ENCODE measurements around the gene PDCL3. TPM values are rescaled to one million over a fixed set of nuclear protein-coding genes. Genes with fewer than 3 reads are reported as not detected.

PDCL3 gene
- total and polyA plus RNA-seq, 7 experiments from 2014 or later = 16.6 to 63.4 (median 21.3) TPM

GRCh38 chr2:100624536-100624935 lies 61.7 kb downstream of the PDCL3 start:
- Mint-ChIP-seq H3K27me3 (peaks cover 0 to 14% (median 0%) of the 10 kb centered on the region in 5 donors), H3K36me3 (peaks cover 0 to 4% (median 0%) of the 10 kb centered on the region in 5 donors), H3K9me3 (peaks cover 0 to 10% (median 4%) of the 10 kb centered on the region in 11 donors), H3K27ac (no peak overlapping the region), H3K4me3 (no peak overlapping the region), H3K4me1 (peaks cover 6 to 24% (median 16%) of the 10 kb centered on the region in 7 donors)
- Histone ChIP-seq H3K4me1 (ENCODE audit: control insufficient read depth in 2 of 2, insufficient read depth in 2 of 2, low read length in 2 of 2) (no peaks in the 10 kb centered on the region), H3K4me3 (ENCODE audit: low read length) (no peak overlapping the region), H3K27ac (ENCODE audit: low read depth, low read length) (no peak overlapping the region), H3K27me3 (ENCODE audit: control insufficient read depth in 2 of 2, insufficient read depth in 2 of 2, low read length in 2 of 2) (no peaks in the 10 kb centered on the region), H3K36me3 (ENCODE audit: control insufficient read depth in 2 of 3, insufficient read depth in 3 of 3, low read length in 3 of 3) (no peaks in the 10 kb centered on the region), H3K9me3 (ENCODE audit: control insufficient read depth in 2 of 3, low read length in 3 of 3) (no peaks in the 10 kb centered on the region)
- ATAC-seq (no peak), DNase-seq (no peak)
- intact Hi-C loops (cut with micrococcal nuclease) = no loop called here
- POLR2A ChIA-PET = interaction anchor here (0.9 kb wide), 1 partner anchor 25 kb away, joined by 3 read pairs; no protein-coding TSS in a partner anchor
- CTCF ChIA-PET = interaction anchor here (3.4 kb wide), 1 partner anchor 14 kb away, joined by 11 read pairs; no protein-coding TSS in a partner anchor

DNA sequence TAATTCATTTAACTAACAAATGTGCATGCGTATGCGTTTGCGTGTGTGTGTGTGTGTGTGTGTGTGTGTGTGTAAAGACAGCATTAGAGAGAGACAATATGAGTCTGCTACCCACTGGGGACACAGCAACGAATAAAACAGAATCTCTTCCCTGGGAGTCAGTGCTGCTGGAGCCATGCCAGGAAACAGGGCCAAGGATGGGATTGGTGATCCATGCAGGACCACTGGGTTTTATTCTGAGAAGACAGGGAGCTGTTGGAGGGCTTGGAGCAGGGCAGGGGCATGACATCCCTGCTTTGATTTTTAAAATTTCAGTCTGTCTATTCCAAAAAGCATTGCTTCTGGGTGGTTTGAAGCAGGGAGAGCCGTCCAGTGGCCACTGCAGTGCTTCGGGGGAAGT lies 62.9 kb downstream of the PDCL3 start:
- no peaks in the 10 kb centered on the region for H3K27me3 ChIP-seq (ENCODE audit: control insufficient read depth in 2 of 2, insufficient read depth in 2 of 2, low read length in 2 of 2)
- no peak overlapping the region for H3K4me3 ChIP-seq (ENCODE audit: low read length)
- intact Hi-C loops (cut with micrococcal nuclease) = no loop called here
- H3K36me3 Mint-ChIP-seq = peaks cover 0 to 4% (median 2%) of the 10 kb centered on the region in 5 donors
- H3K4me1 ChIP-seq (ENCODE audit: control insufficient read depth in 2 of 2, insufficient read depth in 2 of 2, low read length in 2 of 2) = peaks cover 0 to 10% of the 10 kb centered on the region in 2 donors
- ATAC-seq (no peak), DNase-seq (no peak)
- no peaks in the 10 kb centered on the region for H3K9me3 ChIP-seq (ENCODE audit: control insufficient read depth in 2 of 3, low read length in 3 of 3)
- H3K27ac ChIP-seq (ENCODE audit: low read depth, low read length) = no peak overlapping the region
- H3K27ac Mint-ChIP-seq = peak overlapping the region in 1 of 9 donors; percentile 82
- H3K27me3 Mint-ChIP-seq = peaks cover 0 to 13% (median 0%) of the 10 kb centered on the region in 5 donors
- CTCF ChIA-PET = interaction anchor here (3.4 kb wide), 1 partner anchor 15 kb away, joined by 11 read pairs; no protein-coding TSS in a partner anchor
- peaks cover 18 to 36% (median 27%) of the 10 kb centered on the region in 7 donors for H3K4me1 Mint-ChIP-seq
- H3K4me3 Mint-ChIP-seq = no peak overlapping the region
- H3K36me3 ChIP-seq (ENCODE audit: control insufficient read depth in 2 of 3, insufficient read depth in 3 of 3, low read length in 3 of 3) = no peaks in the 10 kb centered on the region
- POLR2A ChIA-PET = no interaction called here
- H3K9me3 Mint-ChIP-seq = peaks cover 0 to 10% (median 3%) of the 10 kb centered on the region in 11 donors

Other genes starting within 250 kb of the PDCL3 start
- under 1 TPM in 2 of 5 experiments, not detected in 3; 0.05 to 0.24 TPM for gene LONRF2, start 240.5 kb upstream of the PDCL3 start, total RNA-seq
- gene LONRF2, start 240.5 kb upstream of the PDCL3 start, polyA plus RNA-seq = not detected
- gene CHST10, start 145.3 kb upstream of the PDCL3 start, total RNA-seq = 1 to 10 TPM; 2.2 to 5.0 (median 3.2) TPM
- 1 to 10 TPM; 1.2 to 3.9 TPM for gene CHST10, start 145.3 kb upstream of the PDCL3 start, polyA plus RNA-seq
- gene NMS, start 92.5 kb upstream of the PDCL3 start, total RNA-seq = not detected
- not detected for gene NMS, start 92.5 kb upstream of the PDCL3 start, polyA plus RNA-seq

Measured in naive thymus-derived CD4-positive, alpha-beta T cell (primary cell).